ENCODE results near the gene ERCC1. TPM values are rescaled to one million over a fixed set of nuclear protein-coding genes. Genes with fewer than 3 reads are reported as not detected.

Gene ERCC1
- total RNA-seq, 1 donor from 2014 or later, result 88.5 TPM

- intact Hi-C loops (cut with micrococcal nuclease), result no loop called here
Observed at GRCh38 chr19:45456500-45456815, 32.7 kb upstream of the ERCC1 start.

DNA sequence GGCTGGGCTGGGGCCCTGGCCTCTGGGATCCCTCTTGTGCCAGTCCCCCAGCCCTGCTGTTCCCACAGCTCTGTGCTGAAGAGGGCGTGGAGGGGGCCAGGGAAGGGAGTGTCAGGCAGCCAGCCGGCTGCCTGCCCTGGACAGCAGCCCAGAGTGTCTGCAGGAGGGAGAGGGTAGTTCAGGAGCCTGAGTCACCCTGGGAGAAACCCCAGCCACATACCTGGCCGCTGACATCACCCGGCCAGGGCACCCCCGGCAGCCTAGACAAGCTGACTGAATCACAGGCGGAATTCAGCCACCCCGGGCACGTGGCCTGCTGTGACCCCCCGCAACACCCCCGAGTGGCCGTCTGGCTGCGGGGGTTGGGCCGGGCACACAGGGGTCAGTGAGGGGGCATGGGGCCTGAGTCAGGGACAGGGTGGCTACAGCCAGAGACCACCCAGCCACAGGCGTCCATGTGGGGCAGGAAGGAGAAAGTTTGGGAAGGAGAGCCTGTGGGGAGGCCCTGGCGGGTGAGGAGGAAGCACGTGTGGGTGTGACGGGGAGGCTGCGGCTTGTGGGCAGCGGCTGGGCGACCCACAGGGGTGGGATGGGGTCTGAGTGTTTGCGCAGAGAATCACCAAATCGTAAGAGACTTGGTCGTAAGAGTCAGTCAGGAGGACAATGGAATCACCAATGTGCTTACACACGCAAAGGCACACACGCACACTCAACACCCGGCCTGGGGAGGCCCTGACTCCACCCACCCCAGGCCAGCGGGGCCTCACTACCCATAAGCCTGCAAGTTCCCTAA, 32.2 kb upstream of the ERCC1 start:
- intact Hi-C loops (cut with micrococcal nuclease), result no loop called here

GRCh38 chr19:45451850-45452387, 28.2 kb upstream of the ERCC1 start:
- intact Hi-C loops (cut with micrococcal nuclease), result loop anchor here (1.0 kb wide), 2 partner anchors 9 to 15 kb away; partner anchors contain the start of gene FOSB

- intact Hi-C loops (cut with micrococcal nuclease), result loop anchor here (1.0 kb wide), 2 partner anchors 8 to 16 kb away; partner anchors contain the start of gene FOSB
Observed at GRCh38 chr19:45451131-45451849, 27.6 kb upstream of the ERCC1 start.

- intact Hi-C loops (cut with micrococcal nuclease), result loop anchor here (1.0 kb wide), 2 partner anchors 11 to 28 kb away; no protein-coding TSS in a partner anchor
Observed at GRCh38 chr19:45450012-45450333, 26.3 kb upstream of the ERCC1 start.

GRCh38 chr19:45448887-45449299, 25.2 kb upstream of the ERCC1 start:
- intact Hi-C loops (cut with micrococcal nuclease), result no loop called here

- intact Hi-C loops (cut with micrococcal nuclease), result no loop called here
Observed at GRCh38 chr19:45448425-45448756, 24.7 kb upstream of the ERCC1 start.

DNA sequence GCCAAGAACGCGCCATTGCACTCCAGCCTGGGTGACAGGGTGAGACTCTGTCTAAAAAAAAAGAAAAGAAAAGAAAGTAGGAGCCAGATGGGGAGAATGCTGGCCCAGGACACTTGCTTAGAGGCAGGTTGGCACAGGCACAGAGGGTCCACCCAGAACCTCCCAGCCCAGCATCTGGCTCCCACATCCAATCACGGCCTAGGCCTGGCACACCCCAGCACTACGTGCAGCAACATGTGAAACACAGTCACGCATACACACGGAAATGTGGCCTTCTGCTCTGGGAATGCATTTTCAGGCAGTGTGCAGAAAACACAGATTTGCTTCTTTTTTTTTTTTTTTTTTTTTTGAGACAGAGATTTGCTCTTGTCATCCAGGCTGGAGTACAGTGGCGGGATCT, 23.2 kb upstream of the ERCC1 start:
- intact Hi-C loops (cut with micrococcal nuclease), result loop anchor here (1.0 kb wide), 1 partner anchor 31 kb away; no protein-coding TSS in a partner anchor

GRCh38 chr19:45446295-45446694, 22.6 kb upstream of the ERCC1 start:
- intact Hi-C loops (cut with micrococcal nuclease), result loop anchor here (1.0 kb wide), 1 partner anchor 32 kb away; no protein-coding TSS in a partner anchor

DNA sequence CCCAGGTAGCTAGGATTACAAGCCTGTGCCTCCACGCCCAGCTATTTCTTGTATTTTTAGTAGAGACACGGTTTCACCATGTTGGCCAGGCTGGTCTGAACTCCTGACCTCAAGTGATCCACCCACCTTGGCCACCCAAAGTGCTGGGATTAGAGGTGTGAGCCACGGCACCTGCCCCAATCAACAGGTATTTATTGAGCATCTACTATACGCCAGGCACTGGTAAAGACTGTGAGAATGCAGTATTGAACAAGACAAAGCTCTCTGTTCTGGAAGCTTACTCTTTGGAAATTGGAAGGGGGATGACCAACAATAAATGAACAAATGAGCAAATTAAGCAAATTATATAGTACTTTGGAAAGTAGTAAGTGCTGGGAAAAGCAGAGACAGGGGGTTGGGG, 21.4 kb upstream of the ERCC1 start:
- intact Hi-C loops (cut with micrococcal nuclease), result no loop called here

DNA sequence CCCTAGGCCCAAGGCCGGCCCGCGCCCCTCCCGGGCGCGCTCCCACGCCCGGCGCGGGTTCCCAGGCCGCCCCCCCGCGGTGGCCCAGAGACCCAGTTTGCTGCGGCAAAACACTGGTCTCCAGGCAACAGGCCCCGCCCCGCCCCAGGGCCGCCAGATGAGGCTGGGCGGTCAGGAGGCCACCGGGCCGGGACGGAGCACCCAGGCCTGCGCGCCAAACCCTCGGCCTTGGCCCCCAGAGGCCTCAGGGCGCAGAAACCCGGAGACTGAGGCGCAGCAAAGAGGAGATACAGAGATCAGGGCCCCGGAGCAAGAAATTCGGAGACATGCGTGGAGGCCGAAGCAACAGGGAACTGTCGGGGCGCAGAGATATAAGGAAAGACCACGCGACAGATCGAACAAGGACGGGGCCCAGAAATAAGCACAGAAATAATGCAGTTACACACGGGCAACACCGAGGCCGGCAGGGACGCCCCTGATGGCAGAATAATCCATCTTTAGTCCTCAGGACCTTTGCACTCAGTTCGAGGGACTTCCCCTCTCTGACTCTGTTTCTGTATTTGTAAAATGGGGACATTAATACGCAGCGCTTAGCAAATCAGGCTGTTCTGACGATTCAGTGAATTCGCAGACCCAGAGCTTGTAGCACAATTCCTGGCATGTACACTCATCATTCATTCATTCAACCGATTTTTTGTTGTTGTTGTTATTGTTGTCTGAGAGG, 20.8 kb upstream of the ERCC1 start:
- intact Hi-C loops (cut with micrococcal nuclease), result no loop called here

DNA sequence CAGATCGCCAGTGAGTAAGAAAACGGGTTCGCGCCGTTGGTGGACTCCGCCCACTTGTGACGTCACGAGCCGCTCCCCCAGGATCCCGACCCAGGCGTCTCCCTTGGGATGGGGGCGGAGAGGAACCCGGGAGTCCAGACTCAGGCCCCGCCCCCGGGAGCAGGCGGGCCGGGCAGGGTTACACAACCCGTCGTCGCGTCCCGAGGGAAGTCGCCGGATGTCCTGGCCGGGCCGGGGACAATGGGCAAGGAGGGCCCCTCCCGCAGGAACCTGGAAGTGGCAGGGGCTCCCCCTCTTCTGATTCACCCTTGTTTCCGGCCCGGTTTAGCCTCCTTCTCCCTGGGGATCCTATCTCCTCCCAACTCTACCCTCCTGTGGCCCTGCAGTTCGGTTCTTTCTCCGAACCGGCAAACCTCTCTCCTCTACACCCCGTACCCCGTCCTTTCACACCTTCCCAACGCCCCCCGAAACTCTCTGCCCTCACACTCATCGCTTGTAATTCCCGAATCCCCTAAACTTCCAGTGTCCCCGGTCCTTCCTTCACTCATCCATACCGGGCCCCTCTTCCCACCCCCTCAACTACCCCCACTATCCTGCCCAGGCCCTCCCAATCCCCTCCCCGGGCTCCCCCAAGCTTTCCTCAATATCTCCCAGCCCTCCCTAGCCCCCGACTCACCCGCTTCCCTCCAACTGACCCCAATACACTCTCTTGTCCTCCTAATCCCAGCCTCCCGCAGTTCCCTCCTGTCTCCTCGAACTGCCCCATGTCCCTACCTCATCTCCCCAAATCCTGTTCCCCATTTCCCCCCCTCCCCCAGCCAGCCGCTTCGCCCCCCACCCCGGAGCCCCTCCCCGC, 20.0 kb upstream of the ERCC1 start:
- intact Hi-C loops (cut with micrococcal nuclease), result loop anchor here (1.0 kb wide), 1 partner anchor 8 kb away; no protein-coding TSS in a partner anchor

- intact Hi-C loops (cut with micrococcal nuclease), result loop anchor here (1.0 kb wide), 1 partner anchor 8 kb away; no protein-coding TSS in a partner anchor
Observed at GRCh38 chr19:45442778-45443461, 19.2 kb upstream of the ERCC1 start.

- intact Hi-C loops (cut with micrococcal nuclease), result no loop called here
Observed at GRCh38 chr19:45442408-45442777, 18.7 kb upstream of the ERCC1 start.

DNA sequence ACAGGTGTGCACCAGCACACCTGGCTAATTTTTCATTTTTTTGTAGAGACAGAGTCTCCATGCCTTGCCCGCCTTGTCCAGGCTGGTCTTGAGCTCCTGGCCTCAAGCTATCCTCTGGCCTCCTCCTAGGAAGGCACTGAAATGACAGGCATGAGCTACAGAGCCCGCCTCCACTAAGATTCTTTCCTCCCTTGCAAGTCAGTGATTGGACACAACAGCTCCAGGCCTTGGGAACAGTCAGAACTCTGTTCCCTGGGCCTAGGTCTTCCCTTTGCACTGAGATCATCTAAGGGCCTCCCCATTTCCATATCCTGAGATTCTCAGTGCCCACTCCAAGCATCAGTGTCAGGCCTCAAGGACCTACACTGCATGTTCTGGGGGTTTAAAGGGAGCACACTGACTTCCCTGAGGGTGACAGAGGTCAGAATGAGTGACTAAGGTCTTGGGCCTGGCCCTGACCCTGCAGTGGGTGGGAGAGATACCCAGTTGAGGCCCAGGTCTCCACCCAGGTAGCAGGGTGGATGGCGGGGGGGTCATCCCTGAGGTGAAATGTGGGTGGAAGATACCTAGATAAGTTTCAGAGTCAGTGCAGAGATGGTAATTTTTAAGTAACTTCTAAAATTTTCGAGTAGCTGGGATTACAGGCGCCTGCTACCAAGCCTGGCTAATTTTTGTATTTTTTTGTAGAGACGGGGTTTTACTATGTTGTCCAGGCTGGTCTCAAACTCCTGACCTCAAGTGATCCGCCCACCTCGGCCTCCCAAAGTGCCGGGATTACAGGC, 17.3 kb upstream of the ERCC1 start:
- intact Hi-C loops (cut with micrococcal nuclease), result no loop called here

DNA sequence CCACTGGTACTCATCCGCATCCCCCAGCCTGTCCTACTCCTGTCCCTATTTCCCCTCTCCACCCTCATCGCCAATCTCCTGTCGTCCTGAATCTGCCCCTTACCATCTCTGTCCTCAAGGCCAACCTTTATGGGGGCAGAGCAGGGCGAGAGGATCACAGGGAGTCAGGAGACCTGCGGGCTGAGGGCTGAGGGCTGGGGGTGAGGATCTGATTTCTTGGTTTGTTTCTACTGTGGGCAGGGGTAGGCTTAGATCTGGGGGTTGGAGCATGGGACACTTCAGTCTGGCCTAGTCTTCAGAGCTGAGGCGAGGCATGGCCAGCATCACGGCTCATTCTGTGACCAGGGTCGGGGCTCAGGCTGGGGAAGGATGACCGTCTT, 16.5 kb upstream of the ERCC1 start:
- intact Hi-C loops (cut with micrococcal nuclease), result no loop called here

GRCh38 chr19:45439569-45440258, 16.0 kb upstream of the ERCC1 start:
- intact Hi-C loops (cut with micrococcal nuclease), result loop anchor here (1.0 to 5.0 kb wide), 6 partner anchors 11 to 203 kb away; partner anchors contain the start of gene FOSB

GRCh38 chr19:45439190-45439568, 15.5 kb upstream of the ERCC1 start:
- intact Hi-C loops (cut with micrococcal nuclease), result loop anchor here (1.0 to 5.0 kb wide), 6 partner anchors 11 to 203 kb away; partner anchors contain the start of gene FOSB

- intact Hi-C loops (cut with micrococcal nuclease), result loop anchor here (5.0 kb wide), 1 partner anchor 205 kb away; no protein-coding TSS in a partner anchor
Observed at GRCh38 chr19:45437328-45437727, 13.6 kb upstream of the ERCC1 start.

Data from T-helper 1 cell treated with Interleukin-12 subunit alpha and Interleukin-12 subunit beta and Interleukin-4 antibody, amounts not matched to agents 30 ng/mL and 1 ng/mL, for 36 hours (primary cell).